NCI-H446 treated with DMSO at 0.1 percent for 48 hours (cell line): ENCODE results near the gene TMED9.

Experiments used
- DNase-seq: peaks from one replicate; lab custom pipeline; 2025; lab: John Stamatoyannopoulos, UW

TMED9 gene

DNA sequence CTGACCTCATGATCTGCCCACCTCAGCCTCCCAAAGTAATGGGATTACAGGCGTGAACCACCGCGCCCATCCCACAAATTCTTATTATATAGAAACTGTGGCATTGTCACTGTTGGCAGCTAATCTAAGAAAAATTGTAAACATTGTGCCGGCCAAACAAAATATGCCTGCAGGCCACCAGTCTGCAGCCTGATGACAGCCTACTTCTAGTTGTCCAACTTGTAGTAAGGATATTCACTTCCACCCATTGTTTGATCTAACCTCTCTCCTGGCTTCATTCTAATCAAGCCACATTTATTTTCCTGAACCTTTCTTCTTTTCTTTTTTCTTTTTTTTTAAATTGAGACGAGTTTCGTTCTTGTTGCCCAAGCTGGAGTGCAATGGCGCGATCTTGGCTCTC is 13.7 kb upstream of the TMED9 start:
- DNase-seq = no peak

- DNase-seq = no peak
Measured at GRCh38 chr5:177588413-177588909, 3.5 kb upstream of the TMED9 start.

GRCh38 chr5:177590406-177590805 is 1.6 kb upstream of the TMED9 start:
- no peak for DNase-seq

- no peak for DNase-seq
Measured at GRCh38 chr5:177591690-177592009, 353 bp upstream of the TMED9 start.

DNA sequence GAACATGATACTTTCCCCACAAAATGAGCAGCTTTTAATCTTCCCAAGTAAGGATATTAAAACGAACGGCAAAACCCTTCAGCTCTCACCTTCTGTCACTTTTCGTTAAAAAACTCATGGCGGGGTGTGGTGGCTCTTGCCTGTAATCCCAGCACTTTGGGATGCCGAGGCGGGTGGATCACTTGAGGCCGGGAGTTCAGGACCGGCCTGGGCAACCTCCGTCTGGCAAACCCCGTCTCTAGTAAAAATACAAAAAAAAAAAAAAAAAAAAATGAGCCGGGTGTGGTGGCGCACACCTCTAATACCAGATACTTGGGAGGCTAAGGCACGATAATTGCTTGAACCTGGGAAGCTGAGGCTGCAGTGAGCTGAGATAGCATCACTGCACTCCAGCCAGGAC is 902 bp downstream of the TMED9 start:
- DNase-seq = no peak

DNA sequence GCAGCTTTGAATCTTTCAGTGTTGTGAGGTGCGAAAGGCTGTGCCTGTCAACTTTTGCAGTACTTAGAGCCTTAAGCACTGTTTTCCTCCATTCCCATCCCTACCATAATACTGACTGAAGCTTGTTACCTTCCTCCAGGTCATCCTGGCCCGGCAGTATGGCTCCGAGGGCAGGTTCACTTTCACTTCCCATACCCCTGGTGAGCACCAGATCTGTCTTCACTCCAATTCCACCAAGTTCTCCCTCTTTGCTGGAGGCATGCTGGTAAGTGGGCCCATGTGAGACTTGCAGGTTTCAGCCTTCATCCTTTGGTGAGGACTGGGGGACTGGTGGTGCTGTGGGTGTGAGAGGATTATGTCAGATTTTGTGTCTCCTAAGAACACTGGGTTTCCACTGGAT is 1.5 kb downstream of the TMED9 start:
- no peak for DNase-seq

- DNase-seq = no peak
Measured at GRCh38 chr5:177594071-177594470, 2.1 kb downstream of the TMED9 start.

DNA sequence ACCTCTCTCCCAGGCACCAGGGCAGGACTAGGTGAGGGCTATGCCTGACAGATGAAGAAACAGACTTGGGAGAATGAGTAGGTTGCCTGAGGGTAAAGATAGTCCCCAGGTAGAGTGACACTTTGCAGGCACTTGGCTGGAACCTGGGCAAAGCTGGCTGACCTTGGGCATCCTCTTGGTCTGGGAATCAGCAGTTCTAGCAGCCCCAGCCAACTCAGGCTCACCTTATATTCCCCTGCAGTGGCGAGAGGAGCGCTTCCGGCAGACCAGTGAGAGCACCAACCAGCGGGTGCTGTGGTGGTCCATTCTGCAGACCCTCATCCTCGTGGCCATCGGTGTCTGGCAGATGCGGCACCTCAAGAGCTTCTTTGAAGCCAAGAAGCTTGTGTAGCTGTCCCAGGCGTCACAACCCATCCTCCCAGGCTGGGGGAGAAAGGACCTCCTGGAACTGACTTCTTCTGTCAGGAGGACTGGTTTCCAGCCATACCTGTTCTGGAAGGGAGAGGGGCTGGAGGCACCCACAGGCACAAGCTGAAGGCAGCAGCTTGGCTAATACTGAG is 3.1 kb downstream of the TMED9 start:
- no peak for DNase-seq

GRCh38 chr5:177595991-177596774 is 4.2 kb downstream of the TMED9 start:
- DNase-seq = no peak

- no peak for DNase-seq
Measured at GRCh38 chr5:177596775-177597238, 4.8 kb downstream of the TMED9 start.

- DNase-seq = no peak
Measured at GRCh38 chr5:177598477-177598876, 6.5 kb downstream of the TMED9 start.

- peak; percentile 54 for DNase-seq
Measured at GRCh38 chr5:177599731-177600507, 7.9 kb downstream of the TMED9 start, which contains the start of gene B4GALT7. Gene B4GALT7, plus strand, starts transcription at chr5:177600132. Its CDS starts 79 bp downstream, at chr5:177600211.

DNA sequence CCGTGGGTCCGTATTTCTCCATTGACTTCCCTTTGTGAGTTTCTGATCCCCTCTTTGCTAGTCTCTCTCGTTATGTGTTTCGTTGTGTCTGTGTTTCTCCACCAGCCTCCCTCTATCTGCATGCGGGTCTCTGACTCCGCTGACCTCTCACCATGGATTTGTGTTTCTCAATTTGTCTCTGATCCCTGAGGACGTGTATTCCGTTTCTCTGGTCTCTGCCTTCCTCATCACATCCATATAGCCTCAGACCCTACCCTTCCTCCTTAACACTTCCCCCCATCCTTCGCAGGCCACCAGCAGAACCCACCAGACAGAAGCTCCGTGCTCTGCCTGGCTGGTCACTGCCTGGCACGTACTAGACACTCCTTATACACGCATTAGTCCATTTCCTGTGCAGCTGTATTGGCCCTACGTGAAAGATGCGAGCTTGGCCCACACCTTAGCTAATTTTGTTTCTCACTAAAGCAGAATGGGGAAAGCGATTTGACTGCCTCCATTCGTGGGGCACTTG is 8.6 kb downstream of the TMED9 start:
- DNase-seq = no peak

GRCh38 chr5:177601126-177601525 is 9.1 kb downstream of the TMED9 start:
- DNase-seq = no peak

- DNase-seq = no peak
Measured at GRCh38 chr5:177601577-177602457, 9.8 kb downstream of the TMED9 start.

DNA sequence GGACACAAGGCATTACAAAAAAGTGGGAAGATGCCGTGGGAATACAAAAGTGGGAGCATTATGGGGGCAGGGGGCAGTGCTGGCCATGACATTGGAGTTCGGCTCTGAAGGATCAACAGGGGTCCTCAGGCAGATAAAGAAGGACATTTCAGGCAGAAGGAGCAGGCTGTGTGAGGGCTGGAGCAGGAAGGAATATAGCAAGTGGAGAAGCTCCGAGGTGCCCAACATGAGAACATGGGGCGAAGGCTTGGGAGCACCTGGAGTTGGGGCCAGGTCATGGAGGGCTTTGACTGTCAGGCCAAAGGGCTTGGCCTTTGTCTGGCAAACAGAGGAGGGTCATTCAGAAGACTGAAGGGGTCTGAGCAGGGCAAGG is 10.4 kb downstream of the TMED9 start:
- no peak for DNase-seq

DNA sequence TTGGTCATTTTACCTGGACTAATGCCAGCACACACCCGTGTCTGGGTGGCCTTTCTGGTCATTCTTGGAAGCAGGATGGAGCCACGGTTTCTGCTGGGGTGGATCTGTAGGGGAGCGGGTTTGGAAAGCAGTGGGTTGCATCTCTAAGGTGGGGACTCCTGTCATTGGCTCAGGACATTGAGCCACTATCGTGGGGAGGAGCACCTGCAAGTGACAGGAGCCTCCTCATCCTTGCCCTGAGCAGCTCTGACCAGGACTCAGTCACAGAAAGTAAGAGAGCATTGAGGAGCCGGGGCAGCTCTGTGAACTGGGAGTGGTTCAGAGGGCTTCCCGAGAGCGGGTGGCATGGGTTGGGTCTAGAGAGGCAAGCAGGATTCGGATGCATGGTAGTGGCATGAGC is 11.6 kb downstream of the TMED9 start:
- no peak for DNase-seq

GRCh38 chr5:177604116-177604521 is 12.1 kb downstream of the TMED9 start:
- DNase-seq = no peak

- DNase-seq = no peak
Measured at GRCh38 chr5:177604656-177605055, 12.7 kb downstream of the TMED9 start.

DNA sequence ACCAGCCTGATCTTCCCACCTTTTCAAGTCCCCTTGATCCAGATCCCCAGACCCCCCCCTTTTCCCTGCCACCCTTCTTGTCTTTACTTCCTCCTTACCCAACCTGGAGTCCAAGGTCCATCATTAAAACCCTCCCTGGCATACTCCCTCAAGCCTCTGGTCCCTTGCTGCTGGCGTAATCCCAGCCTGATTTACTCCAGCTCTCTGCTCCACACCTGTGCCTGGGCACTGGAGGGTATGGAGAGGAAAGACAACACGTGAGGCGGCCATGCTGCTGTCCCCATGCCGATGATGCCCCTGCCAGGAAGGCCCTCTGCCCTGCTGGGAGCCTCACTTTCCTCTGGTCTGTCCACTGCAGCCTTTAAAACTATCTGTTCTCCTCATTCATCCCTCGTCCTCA is 13.1 kb downstream of the TMED9 start:
- DNase-seq = no peak

DNA sequence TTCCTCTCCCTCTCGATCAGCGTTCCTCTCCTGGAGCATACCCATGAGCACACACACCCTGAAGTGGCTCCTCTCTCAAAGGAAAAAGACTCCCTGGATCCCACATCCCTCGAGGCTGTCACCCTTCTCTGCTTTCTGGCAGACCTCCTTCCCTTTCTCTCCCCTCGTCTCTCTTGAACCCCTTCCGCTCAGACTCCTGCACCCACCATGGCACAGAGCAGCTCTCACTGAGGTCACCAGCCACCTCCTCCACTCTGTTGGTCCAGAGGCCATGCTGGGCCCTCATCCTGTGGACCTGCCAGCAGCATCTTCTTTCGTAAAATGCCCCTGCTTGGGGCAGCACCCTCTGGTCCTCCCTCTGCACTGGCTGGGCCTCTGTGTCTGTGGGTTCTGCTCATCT is 13.7 kb downstream of the TMED9 start:
- DNase-seq = no peak
